HepG2 (cell line): ENCODE measurements around the gene MTA1. TPM values are rescaled to one million over a fixed set of nuclear protein-coding genes. Genes with fewer than 3 reads are reported as not detected.
A peak's percentile ranks its signal among the peaks of the same experiment; 100 is the strongest.

Experiments used
- ELF1 ChIP-seq: sonication (generic); formaldehyde crosslinking; IDR thresholded peaks from 2 replicates; pipeline ENCODE4 v1.4.0; 2020; ENCODE audit warnings: missing genetic modification reagents
- GATAD2A ChIP-seq: IDR thresholded peaks from 2 replicates; pipeline ENCODE4 v1.6.1; 2016
- MAZ ChIP-seq, 2 experiments: sonication (generic) in 1 of 2; formaldehyde crosslinking in 1 of 2; IDR thresholded peaks; 2 replicates each; pipeline versions ENCODE4 v1.5.0 to v1.6.1; 2012 to 2020; ENCODE audit warnings: low read depth in 2 of 2, mild to moderate bottlenecking in 2 of 2, borderline replicate concordance in 1 of 2, improper control_type of control experiment in 1 of 2, low read length in 1 of 2, missing genetic modification reagents in 1 of 2, moderate library complexity in 1 of 2
- MXD3 ChIP-seq: IDR thresholded peaks from 2 replicates; pipeline ENCODE4 v1.6.1; 2016; ENCODE audit warnings: mild to moderate bottlenecking, missing biosample characterization, missing genetic modification reagents
- REPIN1 ChIP-seq: sonication (generic); formaldehyde crosslinking; IDR thresholded peaks from 2 replicates; pipeline ENCODE4 v1.8.0; 2022; ENCODE audit warnings: missing genetic modification reagents, low read depth, mild to moderate bottlenecking, borderline replicate concordance
- SKI ChIP-seq: fragments of 450-650 bp; IDR thresholded peaks from one replicate; pipeline ENCODE4 v1.6.1; 2018; ENCODE audit warnings: mild to moderate bottlenecking; ENCODE audit not compliant: partially characterized antibody
- SP2 ChIP-seq: sonication (generic); formaldehyde crosslinking; IDR thresholded peaks from 2 replicates; pipeline ENCODE4 v1.5.1; 2020; ENCODE audit warnings: mild to moderate bottlenecking, missing genetic modification reagents
- TEAD3 ChIP-seq: optimal IDR thresholded peaks from 2 replicates; pipeline ENCODE3; 2016; ENCODE audit warnings: borderline replicate concordance
- ZBTB10 ChIP-seq: sonication (generic); formaldehyde crosslinking; IDR thresholded peaks from 2 replicates; pipeline ENCODE4 v1.4.0; 2020; ENCODE audit warnings: missing genetic modification reagents, borderline replicate concordance
- ZBTB39 ChIP-seq: sonication (generic); formaldehyde crosslinking; IDR thresholded peaks from 2 replicates; pipeline ENCODE4 v1.5.0; 2020; ENCODE audit warnings: missing genetic modification reagents
- ZNF121 ChIP-seq: sonication (generic); formaldehyde crosslinking; IDR thresholded peaks from 2 replicates; pipeline ENCODE4 v1.5.0; 2020; ENCODE audit warnings: mild to moderate bottlenecking, missing genetic modification reagents
- ZNF18 ChIP-seq: sonication (generic); formaldehyde crosslinking; IDR thresholded peaks from 2 replicates; pipeline ENCODE4 v1.8.0; 2022; ENCODE audit warnings: mild to moderate bottlenecking, missing genetic modification reagents; ENCODE audit not compliant: insufficient replicate concordance
- ZNF563 ChIP-seq: sonication (generic); formaldehyde crosslinking; IDR thresholded peaks from 2 replicates; pipeline ENCODE4 v1.8.0; 2022; ENCODE audit warnings: mild to moderate bottlenecking, moderate library complexity, missing genetic modification reagents
- ZNF639 ChIP-seq: conservative IDR thresholded peaks from 2 replicates; pipeline ENCODE4 v1.6.1; 2018; ENCODE audit warnings: missing genetic modification reagents
- ZNF788 ChIP-seq: sonication (generic); formaldehyde crosslinking; IDR thresholded peaks from 2 replicates; pipeline ENCODE4 v1.5.0; 2020; ENCODE audit warnings: mild to moderate bottlenecking, missing genetic modification reagents, borderline replicate concordance
- ZNF800 ChIP-seq: sonication (generic); formaldehyde crosslinking; IDR thresholded peaks from 2 replicates; pipeline ENCODE4 v1.4.0; 2020; ENCODE audit warnings: missing genetic modification reagents
- polyA plus RNA-seq, 8 experiments: library from polyadenylated mRNA; depleted of rRNA in 3 of 8; stranded (reverse) in 7 of 8; unstranded in 1 of 8; fragments of >200 nt; fragmentation: Illumina TruSeq in 4 of 8; extraction: Trizol in 4 of 8; gene quantifications; 2 replicates each; pipeline versions ENCODE4 v1.2.1 to v1.2.3, GENCODE V29; 2011 to 2016; ENCODE audit warnings: low read depth in 4 of 8, missing spikeins in 1 of 8, mixed read lengths in 1 of 8; ENCODE audit not compliant: insufficient read depth in 1 of 8
- total RNA-seq, 5 experiments: library from RNA; depleted of rRNA; stranded (reverse); fragments of >200 nt; fragmentation: Illumina TruSeq; extraction: Trizol; gene quantifications; 2 replicates each; pipeline ENCODE4 v1.2.3, GENCODE V29; 2016; ENCODE audit warnings: low read depth in 1 of 5

Gene MTA1
- total and polyA plus RNA-seq, 2 of the 13 experiments (the other 11 are each of a cell fraction or from before 2014, with no cell fraction given), result 35.2 to 85.8 TPM

GRCh38 chr14:105398044-105398725 lies 21.4 kb upstream of the MTA1 start, which contains the start of gene TEX22 (continued):
- TF ChIP-seq ZNF18 (CRISPR knock-in tag) (no peak), ELF1 (CRISPR knock-in tag) (peak; percentile 89), ZNF800 (no peak), ZNF639 (CRISPR knock-in tag) (peak; percentile 55; the same call in 1 of the 2 replicates), ZNF788 (CRISPR knock-in tag) (peak; percentile 33; the same call in 1 of the 2 replicates), ZBTB10 (CRISPR knock-in tag) (peak; percentile 46; the same call in 1 of the 2 replicates), TEAD3 (CRISPR knock-in tag) (peak; percentile 29), MAZ (IDR thresholded peaks at IDR 0.05; ENCODE audit: borderline replicate concordance, low read depth, low read length) (peak; percentile 90), MAZ (CRISPR knock-in tag; IDR thresholded peaks at IDR 0.05; ENCODE audit: low read depth) (peak; percentile 69; the same call in 1 of the 2 replicates), SKI (peak; percentile 29), MXD3 (CRISPR knock-in tag) (peak; percentile 81; the same call in 1 of the 2 replicates), SP2 (CRISPR knock-in tag) (peak; percentile 77), ZNF121 (CRISPR knock-in tag) (0 out of 2 replicates have a peak, but pooled peaks have one; percentile 4), ZBTB39 (peak; percentile 90), REPIN1 (peak; percentile 92), ZNF563 (CRISPR knock-in tag) (0 out of 2 replicates have a peak, but pooled peaks have one; percentile 27), GATAD2A (no peak)
